Islet precursor cell (in vitro differentiated cells): Measurements from ENCODE around the gene BNIP5.

ENCODE experiments used
- DNase-seq: peaks from one replicate; pipeline ENCODE4 v3.0.0-alpha.2; 2018

Gene BNIP5

DNA sequence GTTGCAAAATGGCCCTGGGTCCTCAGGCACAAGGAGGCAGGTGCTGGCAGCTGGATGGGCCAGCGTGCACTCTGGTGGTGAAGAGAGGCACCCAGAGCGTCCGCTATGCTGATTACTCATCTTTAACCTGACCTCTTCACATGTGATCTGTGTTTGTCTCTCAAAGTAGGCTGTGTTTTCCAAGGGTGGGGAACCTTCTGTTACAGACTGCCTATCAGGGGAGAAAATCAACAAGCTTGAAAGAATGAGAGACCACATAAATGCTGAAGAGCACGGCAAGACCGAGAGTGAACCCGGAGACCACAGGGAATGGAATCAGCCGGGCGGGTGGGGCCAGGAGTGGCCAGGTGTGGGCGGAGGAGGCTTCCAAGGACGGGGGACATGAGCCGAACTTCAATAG is 16.2 kb downstream of the BNIP5 start:
- DNase-seq: no peak

DNA sequence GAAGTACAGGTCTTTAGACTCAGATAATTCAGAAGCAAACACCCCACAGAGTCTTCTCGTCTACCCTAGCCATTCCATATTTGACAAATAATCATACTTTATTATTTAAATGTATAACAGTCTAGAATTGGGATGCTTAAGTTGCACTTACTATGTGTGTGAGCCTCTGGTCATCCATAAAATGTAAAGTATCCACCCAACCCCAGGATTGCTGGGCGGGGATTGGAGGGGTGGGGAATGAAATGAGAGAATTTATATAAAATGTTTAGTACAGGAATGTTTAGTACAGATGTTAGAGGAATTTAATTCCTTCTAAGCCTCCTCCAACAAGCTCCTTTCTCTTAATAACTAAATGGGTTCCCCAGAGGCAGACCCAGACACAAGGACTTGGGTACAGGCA is 16.9 kb downstream of the BNIP5 start:
- no peak for DNase-seq

- DNase-seq: no peak
Observed at GRCh38 chr6:36319436-36319762, 17.3 kb downstream of the BNIP5 start.

DNA sequence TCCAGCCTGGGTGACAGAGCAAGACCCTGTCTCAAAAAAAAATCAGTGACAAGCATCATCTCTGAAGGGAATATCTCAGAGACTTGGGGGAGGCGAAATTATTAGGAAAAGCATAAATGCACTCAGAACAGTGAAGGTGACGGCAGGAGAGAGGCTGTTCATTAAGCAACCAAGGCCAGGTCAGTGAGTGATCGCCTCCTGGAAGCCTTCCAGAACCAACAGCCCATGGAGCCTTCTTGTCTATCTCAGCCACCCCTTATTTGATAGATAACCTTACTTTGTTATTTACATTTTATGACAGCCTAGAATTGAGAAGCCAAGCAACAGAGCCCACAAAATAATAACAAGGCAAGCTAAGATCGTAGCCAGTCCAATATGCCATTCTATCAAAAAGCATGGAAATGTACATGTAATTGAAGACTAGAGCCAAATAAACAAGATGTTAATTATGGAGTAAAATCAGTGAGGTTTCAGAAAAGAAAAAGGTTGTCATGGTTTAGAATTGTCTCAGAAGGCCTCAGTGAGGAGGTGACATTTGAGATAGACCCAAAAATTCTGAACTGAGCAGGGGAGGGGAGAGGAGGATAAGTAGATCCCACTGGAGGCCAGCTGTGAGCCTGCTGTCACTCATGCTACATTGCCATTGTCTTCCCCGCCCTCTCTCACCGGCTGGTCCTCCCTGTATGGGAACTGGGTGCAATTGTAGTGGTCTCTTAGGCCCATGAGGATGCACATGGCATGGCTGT is 17.8 kb downstream of the BNIP5 start:
- no peak for DNase-seq

GRCh38 chr6:36317623-36318022 is 19.1 kb downstream of the BNIP5 start:
- no peak for DNase-seq

- DNase-seq: peak; percentile 45
Observed at GRCh38 chr6:36315921-36316320, 20.8 kb downstream of the BNIP5 start.

DNA sequence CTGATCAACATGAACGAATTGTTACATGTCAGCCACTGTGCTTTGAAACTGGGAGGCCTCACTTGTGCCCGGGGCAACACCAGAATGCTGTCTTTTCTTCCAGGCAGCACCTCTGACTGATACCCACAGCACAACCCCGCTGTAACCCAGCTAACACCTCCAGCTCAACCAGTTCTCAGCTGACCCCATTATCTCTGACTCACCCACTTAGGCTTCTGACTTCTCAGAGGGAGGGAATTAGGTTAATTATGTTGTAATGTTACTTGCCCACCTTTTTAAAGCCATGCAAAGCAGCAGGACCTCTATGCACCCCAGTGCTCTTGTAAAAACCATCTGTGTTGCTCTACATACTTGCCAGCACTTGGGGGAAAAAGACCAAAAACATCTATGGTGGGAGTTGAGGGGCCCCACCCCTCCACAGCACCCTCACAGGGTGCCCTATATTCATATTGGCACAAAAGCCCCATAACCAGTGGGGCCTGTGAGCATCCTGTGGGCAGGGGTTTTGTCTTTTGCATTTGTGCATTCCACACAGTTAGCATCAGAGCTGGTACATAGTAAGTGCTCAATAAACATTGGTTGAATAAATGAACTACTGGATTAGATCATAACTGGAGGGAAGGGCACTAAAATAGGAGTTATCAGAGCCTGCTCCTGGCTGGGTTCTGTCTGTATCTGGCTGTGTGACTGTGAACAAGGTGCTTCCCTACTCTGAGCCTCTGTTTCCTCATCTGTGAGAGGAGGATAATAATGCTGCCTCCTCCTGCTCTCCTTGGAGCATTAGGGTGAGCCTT is 22.3 kb downstream of the BNIP5 start:
- DNase-seq: peak; percentile 97

DNA sequence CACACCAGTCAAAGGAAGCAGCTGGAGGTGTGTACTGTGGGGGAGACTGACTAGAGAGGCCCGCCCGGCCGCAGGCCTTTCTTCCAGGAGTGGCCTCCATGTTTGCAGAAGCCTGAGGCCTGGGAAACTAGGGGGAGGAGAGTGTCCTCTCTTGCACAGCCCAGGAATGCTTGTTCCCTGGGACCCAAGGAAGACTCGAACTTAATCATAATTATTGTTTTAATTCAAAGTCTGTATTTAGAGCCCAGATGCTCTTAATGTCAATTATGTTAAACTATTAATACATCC is 23.1 kb downstream of the BNIP5 start:
- DNase-seq: peak; percentile 67

GRCh38 chr6:36312854-36313648 is 23.6 kb downstream of the BNIP5 start:
- DNase-seq: no peak

GRCh38 chr6:36309900-36310299 is 26.8 kb downstream of the BNIP5 start:
- DNase-seq: no peak

DNA sequence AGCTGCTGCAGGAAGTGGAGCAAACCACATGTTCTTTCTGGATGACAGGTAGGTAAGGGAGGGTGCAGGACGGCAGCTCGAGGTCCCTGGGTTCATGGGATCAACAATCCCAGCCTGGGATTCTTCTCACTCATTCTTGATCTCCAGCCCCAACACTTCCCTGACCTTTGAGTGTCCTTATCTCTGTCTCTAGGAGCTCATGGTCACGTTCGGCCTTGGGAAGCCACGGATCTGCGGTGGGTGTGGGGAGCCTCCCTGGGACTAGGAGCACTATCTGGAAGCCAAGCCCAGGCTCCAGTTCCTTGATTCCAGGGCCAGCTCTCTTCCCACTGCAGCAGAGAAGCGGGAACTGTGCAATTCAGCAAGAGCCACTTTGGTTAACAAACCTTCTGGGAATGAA is 27.5 kb downstream of the BNIP5 start:
- no peak for DNase-seq

DNA sequence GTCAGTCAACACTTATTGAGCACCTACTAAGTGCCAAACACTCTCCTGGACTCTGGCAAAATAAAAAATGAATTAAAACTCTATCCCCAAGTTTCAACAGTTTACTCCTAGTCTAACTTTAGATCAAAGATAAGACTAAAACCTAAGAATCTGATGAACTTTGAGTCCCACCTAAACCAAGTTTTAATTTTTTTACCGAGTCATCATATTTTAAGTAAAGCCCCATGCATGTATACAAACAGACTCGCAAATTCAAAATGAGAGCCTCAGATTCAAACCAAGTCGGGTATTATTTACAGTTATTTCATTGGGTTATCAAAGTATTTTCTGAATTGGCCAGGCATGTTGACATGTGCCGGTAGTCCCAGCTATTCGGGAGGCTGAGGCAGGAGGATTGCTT is 28.2 kb downstream of the BNIP5 start:
- no peak for DNase-seq

DNA sequence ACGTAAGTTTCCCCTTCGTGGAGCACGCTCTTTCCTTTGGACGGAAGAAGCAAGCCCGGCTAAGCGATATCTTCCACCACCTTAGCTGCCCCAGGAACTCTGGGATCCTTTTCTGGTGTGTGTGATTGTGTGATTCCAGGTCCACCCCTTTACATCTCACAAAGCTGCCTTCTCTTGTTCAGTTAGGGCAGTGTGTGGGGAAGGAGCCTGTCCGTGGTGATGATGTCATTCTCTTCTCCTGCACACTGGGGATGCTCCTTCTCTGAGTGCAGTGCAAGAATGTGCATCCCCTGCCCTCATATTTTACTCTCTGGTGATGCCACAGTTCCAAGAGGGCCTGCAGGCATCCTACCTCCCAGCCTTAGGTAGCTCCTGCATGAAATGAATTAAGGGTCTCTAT is 30.3 kb downstream of the BNIP5 start:
- DNase-seq: peak; percentile 61

DNA sequence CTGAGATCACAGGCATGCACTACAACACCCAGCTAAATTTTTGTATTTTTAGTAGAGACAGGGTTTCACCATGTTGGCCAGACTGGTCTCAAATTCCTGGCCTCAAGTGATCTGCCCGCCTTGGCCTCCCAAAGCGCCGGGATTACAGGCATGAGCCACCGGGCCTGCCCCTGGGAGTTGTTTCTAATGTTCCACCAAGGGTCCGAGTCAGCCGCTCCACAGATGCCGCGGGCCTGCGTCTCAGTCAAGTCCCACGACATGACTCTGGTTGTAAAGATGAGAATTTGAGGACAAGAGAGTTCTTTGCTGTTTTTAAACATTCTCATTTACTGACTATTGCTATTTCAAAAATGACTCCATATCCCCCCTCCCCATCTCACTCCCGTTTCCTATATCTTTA is 30.8 kb downstream of the BNIP5 start:
- DNase-seq: no peak

DNA sequence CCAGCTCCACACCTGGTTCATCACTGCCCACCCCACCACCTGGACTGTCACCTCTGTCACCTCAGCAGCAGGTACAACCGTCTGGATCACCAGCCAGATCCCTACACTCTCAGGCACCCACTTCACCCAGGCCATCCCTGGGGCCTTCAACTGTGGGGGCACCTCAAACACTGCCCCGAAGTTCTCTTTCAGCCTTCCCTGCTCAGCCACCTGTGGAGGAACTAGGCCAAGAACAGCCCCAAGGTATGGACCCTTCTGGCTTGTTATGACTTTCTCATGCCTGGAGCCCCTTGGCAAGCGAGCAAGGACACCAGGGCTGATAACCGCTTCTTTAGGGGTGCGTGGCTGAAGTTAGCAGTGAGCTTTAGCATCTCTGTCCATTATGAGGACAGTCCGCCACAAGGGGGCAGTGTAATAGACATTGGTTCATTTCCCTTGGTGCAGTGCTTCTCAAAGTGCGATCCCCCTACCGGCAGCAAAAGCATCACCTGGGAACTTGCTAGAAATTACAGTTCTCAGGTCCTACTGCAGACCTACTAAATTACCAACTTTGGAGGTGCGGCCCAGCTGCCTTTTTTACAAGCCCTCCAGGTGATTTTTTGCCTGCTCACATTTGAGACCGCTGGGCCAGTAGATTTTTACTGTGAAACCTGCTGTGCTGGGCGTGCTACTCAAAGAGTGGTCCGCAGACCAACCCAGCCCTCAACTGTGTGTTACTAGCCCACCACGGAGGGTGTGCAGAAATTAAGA is 34.3 kb downstream of the BNIP5 start:
- peak; percentile 93 for DNase-seq

DNA sequence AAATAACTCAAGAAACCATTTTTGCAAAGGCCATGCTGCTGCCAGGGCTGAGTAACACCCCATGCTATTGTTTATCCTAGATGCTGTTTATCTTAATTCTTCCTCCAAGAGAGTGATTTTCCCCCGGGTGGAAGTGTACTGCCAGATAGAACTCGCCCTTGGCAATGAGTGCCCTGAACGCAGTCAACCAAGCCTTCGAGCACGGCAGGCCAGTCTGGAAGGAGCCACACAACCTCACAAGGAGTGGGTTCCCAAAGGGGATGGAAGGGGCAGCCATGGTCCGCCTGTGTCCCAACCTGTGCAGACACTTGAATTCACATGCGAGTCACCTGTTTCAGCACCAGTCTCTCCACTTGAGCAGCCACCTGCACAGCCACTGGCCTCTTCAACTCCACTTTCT is 34.9 kb downstream of the BNIP5 start:
- no peak for DNase-seq

DNA sequence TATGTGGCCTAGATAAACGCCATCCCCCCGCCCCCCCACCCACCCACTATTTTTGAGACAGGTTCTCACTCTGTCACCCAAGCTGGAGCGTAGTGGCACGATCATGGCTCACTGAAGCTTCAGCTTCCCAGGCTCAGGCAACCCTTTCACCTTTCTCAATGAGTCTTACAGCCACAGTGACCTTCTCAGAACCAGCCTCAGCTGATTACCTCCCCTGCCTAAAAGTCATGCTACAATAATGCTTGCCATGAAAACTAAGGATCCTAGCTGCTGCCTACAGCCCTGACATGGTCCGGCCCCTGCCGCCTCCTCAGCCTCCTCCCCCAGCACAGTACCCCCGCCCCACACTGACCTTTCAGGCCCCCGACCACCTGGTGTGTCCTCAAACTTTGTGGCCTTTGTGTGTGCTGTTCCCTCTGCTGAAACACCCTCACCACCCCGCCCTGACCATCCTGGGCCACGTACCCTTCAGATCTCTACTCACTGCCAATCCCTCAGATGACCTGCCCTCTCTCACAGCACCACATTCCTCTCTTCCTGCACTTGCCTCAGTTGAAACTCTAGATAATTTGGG is 35.5 kb downstream of the BNIP5 start:
- DNase-seq: peak; percentile 49

GRCh38 chr6:36298027-36298426 is 38.7 kb downstream of the BNIP5 start:
- DNase-seq: no peak

DNA sequence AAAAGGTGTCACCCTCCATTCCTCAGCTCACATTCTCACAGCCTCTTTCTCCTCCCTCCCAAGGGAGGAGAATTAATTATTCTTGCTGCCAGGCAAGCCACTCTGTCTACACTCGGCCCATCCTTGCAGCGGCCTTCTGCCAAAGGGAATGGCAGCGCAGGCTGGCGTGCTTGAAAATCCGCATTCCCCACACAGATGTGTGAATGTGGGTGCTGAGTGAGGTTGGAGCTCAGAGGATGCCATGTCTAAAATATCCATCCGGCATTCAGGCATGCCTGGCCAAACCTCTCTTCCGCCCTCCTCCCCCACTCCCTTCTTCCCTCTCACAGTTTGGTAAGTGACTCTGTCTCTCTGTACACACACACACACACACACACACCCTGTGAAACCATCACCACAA is 39.2 kb downstream of the BNIP5 start:
- DNase-seq: no peak

DNA sequence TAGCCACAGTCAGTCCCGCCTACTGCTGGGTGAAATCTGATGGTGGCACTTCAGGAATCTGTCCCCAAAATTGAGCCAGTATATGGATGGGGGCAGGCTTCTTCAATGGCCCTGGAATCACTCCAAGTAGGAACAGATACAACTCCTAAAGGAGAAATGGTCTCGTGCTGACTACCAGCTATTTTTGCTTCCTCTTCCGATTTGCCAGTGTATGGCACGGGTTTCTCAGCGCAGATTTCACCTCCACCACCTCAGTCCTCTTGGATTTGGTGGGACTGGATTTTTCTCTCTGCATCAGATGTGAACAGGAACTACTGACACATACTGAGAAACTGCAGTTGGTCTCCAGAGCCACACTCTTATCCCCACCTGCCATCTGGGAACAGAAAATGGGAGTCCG is 39.6 kb downstream of the BNIP5 start:
- no peak for DNase-seq

DNA sequence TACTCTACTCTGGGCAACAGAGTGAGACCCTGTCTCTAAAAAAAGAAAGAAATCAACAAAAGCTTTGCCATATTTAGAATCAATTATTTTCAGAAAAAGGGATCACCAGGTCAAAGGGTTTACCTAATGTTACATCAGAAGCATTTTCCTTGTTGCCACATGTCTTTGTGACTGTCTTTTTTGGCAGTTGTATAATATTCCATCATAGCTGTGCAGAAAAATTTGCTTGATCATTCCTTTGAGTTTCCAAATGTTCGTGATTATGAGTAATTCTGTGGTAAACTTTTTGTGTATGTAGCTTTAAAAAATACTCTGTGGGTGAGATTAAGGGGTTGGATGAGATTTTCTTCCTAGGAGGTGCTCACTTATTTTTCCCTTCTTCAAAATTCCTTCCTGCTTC is 40.4 kb downstream of the BNIP5 start:
- no peak for DNase-seq

DNA sequence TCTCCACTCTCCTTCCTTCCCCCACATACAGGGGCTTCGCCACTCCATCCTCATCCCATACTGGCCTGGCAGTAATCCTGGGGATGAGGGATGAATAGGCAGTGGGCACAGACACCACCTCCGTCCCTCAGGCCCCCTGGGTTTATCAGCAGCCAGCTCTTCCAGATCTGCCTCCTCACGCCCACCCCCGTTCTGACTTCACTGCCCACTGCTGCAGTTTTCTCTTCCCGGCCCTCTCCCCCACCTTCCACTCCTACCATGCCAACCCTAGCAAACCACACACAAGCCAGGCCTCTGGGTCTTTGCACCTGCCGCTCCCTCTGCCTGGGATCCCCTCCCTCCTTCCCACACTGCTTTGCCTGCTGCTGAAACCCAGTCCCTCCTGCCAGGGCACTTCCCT is 44.5 kb downstream of the BNIP5 start:
- DNase-seq: no peak
